ENCODE results near the gene NF2.

NF2 gene

DNA sequence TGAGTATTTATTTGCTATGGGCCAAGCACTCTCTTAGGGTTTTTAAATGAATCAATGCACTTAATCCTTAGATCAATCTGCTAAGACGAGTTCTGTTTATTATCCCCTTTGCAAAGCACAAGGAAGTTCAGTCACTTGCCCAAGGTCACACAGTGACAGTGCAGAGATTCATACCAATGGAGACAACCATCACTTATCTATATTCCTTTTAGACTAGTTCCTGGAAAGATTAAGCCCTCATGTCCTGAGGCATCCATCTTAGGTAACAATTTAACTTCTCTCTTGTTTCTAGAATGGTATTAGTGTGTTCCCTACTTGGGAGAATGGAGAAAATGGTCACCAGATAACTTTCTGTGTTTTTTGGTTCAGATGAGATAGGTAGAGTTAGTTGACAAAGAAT is 28.3 kb downstream of the NF2 start:
- no peak for DNase-seq (ENCODE audit: low read depth)

- no peak for DNase-seq (ENCODE audit: low read depth)
These were observed 29.2 kb downstream of the NF2 start for GRCh38 chr22:29632672-29633071.

DNA sequence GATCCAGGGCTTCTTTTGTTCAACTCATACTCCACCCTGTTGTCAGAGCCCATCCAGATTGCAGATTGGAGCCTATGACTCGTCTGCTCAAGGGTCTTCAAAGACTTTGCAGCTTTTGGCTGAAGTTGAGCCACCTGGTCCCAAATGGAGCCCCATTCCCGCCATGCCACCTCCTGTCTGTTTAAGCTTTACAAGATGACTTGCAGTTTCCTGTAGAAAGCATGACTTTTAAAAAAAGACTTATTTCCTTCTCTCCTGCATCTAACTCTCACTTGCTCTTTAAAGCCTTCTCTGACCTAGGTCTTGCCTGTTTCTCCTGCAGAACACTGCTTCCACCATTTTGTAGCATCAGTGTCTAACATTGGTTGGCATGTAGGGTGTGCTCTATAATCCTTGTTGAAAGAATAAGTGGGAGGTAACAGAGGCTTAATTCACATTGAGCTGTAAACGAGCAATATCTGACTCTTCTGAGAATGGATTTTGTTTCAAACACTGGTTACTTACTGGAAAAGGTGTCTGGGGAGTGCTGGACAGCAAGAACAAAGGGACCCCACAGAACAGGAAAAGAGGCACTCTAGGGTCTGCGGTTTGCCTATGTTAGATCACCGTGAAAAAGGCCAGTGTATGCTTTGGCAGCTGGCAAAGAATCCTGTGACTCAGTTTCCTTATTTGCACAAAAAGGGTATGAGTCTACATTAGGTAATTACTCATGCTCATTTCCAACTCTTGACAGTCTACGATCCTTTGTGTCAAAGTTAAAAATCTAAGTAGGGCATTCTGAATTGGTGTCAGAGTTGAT is 30.3 kb downstream of the NF2 start:
- DNase-seq (ENCODE audit: low read depth) = no peak

GRCh38 chr22:29634847-29635246 is 31.4 kb downstream of the NF2 start:
- no peak for DNase-seq (ENCODE audit: low read depth)

DNA sequence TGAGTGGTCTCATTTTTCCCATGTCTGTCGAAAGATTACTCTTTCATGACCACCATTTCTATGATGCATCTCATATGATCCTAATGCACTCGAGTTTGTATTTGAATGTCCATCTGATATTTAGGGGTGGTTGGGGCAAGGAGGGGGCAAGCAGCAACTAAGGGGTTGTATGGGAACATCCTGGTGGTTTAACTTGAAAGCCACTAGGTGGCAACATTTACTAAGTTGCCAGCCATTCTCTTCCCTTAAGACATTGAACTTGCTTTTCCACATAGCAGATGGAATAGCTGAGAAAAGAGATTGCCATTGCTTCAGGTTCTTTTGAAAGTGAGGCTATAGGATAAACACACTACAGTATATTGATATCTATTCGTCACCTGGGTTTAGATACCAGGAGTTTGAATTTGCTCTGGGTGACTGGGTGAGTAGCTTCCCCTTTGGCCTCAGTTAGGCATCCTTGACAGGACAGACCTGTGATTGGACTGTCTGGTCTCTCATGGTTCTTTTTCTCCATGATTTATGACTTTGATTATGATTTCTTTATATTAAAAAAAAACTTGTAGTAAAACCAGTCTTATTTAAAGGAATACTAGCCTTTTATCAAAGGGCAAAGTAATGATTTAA is 32.4 kb downstream of the NF2 start:
- peak; percentile 71 for DNase-seq (ENCODE audit: low read depth)

DNA sequence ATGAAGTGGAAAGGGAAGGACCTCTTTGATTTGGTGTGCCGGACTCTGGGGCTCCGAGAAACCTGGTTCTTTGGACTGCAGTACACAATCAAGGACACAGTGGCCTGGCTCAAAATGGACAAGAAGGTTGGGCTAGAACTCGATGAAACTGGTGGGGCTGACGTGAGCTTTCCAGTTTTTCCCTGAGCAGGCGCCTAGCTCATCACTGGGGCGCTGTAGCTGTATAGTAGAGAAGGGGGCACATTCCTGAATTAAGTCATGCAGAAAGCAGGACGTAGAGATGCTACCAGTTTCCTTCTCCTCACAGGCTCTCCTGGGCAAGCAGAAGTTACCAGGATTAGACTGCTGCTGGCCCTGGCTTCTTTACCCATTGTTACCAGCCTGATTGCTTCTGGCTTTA is 33.3 kb downstream of the NF2 start:
- DNase-seq (ENCODE audit: low read depth) = no peak

DNA sequence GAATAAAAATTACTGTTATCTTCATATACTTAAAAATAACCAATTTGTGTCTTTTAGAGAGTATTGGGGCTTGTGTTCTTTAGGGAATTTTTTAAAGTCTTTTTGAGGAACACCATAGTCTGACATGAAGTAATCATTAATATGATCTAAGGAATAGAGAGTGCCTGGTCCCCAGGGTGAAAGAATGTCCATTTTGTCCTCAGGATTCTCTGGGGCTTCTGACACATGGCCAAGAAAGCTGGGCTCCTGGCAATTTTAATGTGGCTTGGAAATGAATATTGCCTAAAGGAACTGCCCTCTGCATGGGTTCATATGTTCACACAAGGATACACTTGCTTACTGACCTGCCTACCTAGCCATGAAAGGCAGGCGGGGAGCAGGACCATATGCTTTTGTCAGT is 33.7 kb downstream of the NF2 start:
- DNase-seq (ENCODE audit: low read depth) = no peak

- no peak for DNase-seq (ENCODE audit: low read depth)
These were observed 35.2 kb downstream of the NF2 start for GRCh38 chr22:29638678-29639077.

DNA sequence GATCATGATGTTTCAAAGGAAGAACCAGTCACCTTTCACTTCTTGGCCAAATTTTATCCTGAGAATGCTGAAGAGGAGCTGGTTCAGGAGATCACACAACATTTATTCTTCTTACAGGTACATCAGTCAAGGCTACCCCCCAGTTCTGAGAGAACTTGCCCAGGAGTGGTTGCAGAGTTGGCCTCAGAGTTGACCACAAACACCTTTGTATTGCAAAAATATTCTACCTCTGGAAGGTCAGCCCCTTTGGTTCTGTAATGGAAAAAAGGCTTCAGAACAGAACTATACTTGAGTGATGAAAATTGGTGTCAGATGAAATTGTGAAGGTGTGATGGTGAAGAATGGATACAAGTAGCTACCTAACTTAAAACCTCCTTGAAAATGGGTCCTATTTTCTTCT is 35.7 kb downstream of the NF2 start:
- no peak for DNase-seq (ENCODE audit: low read depth)

- DNase-seq (ENCODE audit: low read depth) = peak; percentile 84
These were observed 37.7 kb downstream of the NF2 start for GRCh38 chr22:29641042-29641699.

DNA sequence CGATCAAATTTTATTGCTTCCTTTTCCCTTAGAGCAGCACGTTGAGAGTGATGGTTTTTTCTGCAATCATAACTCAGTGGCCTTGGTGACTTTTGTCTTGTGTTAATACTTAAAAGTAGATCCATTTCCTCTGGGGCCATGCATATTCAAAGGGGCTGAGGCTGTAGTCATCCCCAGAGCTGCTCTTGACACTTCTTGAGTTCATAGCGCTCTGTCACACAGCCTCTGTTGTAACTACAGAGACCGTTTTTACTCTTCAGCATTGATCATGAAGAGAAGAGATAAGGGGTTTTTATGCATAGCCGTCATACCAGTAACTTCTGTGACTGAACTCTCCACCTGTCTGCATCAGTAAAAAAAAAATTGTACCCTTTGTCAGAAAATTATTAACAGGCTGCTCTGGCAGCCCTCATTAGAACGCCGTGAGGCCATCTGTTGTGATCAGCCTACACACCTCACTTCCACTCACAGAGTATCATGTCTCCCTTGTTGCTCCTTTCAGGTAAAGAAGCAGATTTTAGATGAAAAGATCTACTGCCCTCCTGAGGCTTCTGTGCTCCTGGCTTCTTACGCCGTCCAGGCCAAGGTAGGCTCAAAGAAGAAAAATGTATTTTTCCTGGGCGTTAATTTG is 38.4 kb downstream of the NF2 start:
- no peak for DNase-seq (ENCODE audit: low read depth)

DNA sequence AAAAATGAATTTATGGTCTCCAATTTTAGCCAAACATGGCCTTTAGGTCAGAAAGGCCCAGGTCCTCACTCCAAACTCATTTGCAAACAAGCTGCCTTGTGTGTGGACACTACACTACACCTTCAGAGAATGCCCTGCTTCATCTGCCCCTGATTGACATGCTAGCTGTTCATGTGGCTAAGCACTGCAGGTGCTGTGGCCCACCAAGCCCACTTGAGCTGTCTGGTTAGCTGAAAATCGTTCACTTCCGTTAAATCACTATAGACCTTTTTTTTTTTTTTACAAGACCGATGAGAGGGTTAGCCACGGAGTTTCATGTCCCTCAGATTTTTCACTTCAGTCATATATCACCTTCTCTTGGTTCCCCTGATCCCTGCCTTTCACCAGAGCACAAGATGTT is 39.3 kb downstream of the NF2 start:
- no peak for DNase-seq (ENCODE audit: low read depth)

DNA sequence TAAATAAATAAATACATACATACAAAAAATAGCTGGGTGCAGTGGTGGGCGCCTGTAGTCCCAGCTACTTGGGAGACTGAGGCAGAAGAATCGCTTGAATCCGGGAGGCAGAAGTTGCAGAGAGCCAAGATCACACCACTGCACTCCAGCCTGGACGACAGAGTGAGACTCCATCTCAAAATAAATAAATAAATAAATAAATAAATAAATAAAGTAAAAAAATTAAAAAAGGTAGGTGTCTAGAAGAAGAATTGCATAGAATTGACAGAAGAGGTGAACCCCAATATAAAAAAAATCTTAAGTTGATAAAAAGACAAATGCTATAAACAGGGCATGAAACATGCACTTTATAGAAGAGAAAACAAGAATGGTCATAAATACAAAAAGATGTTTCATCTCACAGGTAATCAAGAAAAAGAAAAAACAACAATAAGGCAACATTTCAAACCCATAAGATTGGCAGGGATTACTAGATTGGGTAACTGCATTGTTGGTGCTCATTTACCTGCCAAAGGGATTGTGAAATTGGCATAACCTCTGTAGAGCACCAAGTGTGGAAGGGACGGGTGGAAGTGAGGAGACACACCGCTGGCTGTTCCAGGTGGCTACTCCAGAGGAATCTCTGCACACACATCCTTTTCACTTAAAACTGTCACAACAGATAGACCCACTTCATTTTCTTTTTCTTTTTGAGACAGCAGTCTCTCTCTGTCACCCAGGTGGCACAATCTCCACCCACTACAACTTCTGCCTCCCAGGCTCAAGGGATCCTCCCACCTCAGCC is 44.7 kb downstream of the NF2 start:
- DNase-seq (ENCODE audit: low read depth) = no peak

- no peak for DNase-seq (ENCODE audit: low read depth)
These were observed 46.9 kb downstream of the NF2 start for GRCh38 chr22:29650370-29650769.

- DNase-seq (ENCODE audit: low read depth) = no peak
These were observed 48.2 kb downstream of the NF2 start for GRCh38 chr22:29651652-29652051.

DNA sequence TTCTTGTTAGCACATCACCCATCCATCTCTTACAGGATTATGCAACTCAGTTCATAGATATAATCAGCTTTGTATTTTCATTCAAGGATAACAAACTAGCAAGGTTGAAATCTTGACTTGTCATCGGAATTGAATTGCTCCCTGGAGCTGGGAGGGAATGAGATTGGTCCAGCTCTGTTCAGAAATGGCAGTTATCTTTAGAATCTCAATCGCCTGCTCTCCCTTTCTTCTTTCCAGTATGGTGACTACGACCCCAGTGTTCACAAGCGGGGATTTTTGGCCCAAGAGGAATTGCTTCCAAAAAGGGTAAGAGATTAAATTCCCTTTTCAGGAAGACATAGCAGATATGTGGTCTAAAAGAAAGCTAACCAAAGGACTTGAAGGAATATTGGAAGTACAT is 51.0 kb downstream of the NF2 start:
- DNase-seq (ENCODE audit: low read depth) = no peak

DNA sequence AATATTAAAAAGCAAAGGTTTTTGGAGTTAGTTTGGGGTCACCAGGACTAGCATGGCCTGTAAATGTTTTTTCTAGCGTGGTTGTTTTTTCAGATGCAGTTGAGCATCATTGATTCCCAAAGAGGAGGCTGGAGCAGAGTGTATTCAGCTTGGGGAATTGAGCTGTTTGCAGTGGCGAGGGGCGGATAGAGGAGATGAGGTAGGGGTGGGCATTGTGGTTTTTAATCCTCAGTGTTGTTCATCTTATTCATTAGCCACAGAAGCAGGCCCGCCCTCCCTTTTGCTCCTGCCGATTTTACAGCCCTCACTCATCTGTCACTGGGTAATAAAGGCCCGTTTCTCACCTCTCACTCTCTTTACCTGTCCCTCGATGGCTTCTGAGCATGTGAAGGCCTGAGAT is 51.4 kb downstream of the NF2 start:
- DNase-seq (ENCODE audit: low read depth) = no peak

DNA sequence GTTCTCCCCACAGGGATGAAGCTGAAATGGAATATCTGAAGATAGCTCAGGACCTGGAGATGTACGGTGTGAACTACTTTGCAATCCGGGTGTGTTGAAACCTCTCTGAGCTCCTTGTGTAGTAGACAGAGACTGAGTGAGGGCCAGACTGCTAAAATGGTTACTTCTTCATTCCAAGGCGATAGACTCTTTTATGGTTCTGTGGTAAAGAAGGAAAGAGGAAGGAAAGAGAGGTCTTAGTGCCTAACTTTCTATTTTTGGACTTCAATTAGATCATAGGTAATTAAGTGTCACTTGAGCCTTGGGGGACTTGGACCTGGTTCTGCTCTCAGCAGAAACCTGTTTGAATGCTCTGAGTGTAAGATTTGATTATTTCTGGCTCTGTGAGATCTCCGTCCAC is 54.7 kb downstream of the NF2 start:
- peak; percentile 19 for DNase-seq (ENCODE audit: low read depth)

GRCh38 chr22:29660021-29660420 is 56.6 kb downstream of the NF2 start:
- no peak for DNase-seq (ENCODE audit: low read depth)

- DNase-seq (ENCODE audit: low read depth) = peak; percentile 35
These were observed 57.9 kb downstream of the NF2 start for GRCh38 chr22:29661336-29661735.

DNA sequence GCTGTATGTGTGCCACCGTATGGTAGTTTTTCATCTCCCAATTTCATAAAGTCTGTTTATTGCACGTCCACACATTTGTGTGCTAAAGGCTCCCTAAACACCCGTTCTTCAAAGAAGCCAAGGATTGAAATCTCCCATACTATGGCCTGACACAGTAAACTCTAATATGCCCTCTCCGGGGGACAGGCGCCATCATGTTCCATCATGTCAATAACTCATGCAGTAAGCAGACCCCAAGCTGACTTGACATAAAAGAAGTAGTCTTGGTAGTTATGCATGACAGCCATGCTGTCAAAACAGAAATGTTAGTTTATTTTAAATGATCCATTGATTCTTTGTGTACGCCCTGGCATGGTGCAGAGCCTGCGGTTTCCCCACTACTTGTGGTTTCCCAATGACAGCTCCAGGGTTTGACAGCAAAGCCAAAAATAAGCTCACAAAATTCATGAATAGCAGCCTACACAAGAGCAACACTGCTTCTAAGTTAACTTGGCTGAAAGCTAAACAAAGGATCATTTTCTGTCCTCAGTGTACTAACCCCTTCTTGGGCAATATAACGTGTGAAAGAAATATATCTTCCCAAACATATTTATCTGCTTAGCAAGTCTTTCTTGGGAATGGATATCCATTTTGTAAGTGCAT is 59.9 kb downstream of the NF2 start:
- DNase-seq (ENCODE audit: low read depth) = no peak

DNA sequence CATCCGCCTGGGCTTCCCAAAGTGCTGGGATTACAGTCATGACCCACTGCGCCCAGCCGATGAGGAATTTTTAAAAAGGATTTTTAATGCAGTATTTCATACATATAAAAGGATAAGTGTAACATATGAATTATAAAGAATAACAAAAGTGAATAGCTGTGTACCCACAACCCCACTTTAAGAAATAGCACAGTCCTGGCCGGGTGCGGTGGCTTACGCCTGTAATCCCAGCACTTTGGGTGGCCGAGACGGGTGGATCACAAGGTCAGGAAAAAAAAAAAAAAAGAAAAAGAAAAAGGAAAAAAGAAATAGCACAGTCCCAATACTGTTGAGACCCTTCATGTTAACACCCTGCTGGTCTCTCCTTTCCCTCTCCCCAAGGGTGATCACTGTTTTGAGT is 62.1 kb downstream of the NF2 start:
- DNase-seq (ENCODE audit: low read depth) = no peak
